Psoas muscle (tissue), 8 donors: ENCODE measurements around the gene NF1. TPM values are rescaled to one million over a fixed set of nuclear protein-coding genes. Genes with fewer than 3 reads are reported as not detected.

Experiments
- ATAC-seq, 4 donors: fragments of 200-7000 bp; cut with Tn5 transposase; one replicate each; pipeline ENCODE4 v1.9.1; 2020; ENCODE audit warnings: moderate library complexity in 3 of 4, mild to moderate bottlenecking in 2 of 4
- DNase-seq, 2 donors: peaks; one replicate each; pipeline ENCODE4 v3.0.0-alpha.2; 2020
- H3K27ac ChIP-seq: fragments of 200-600 bp; one replicate; pipeline ENCODE4 v1.8.0; 2022
- H3K27me3 ChIP-seq, 3 donors: fragments of 200-600 bp in 1 of 3; one replicate each; pipeline versions ENCODE4 v1.6.1 to v1.8.0; 2013 to 2022; ENCODE audit warnings: low read length in 2 of 3, mild to moderate bottlenecking in 2 of 3, moderate library complexity in 1 of 3; ENCODE audit not compliant: insufficient read depth in 3 of 3
- H3K36me3 ChIP-seq, 2 donors: fragments of 200-600 bp in 1 of 2; one replicate each; pipeline versions ENCODE4 v1.6.1 to v1.8.0; 2013 to 2022; ENCODE audit warnings: low read depth in 1 of 2, mild to moderate bottlenecking in 1 of 2, moderate library complexity in 1 of 2; ENCODE audit not compliant: insufficient read depth in 1 of 2
- H3K4me1 ChIP-seq: fragments of 200-600 bp; one replicate; pipeline ENCODE4 v1.8.0; 2022
- H3K4me3 ChIP-seq: fragments of 200-600 bp; one replicate; pipeline ENCODE4 v1.8.0; 2022; ENCODE audit warnings: mild to moderate bottlenecking
- H3K9me3 ChIP-seq: fragments of 200-600 bp; one replicate; pipeline ENCODE4 v1.8.0; 2022
- CTCF ChIP-seq: fragments of 200-600 bp; IDR thresholded peaks from one replicate; pipeline ENCODE4 v1.8.0; 2022; ENCODE audit warnings: antibody characterized with exemption
- WGBS, 3 donors: extraction: QIAGEN DNeasy Blood & Tissue Kit; methylation state at CpG; one replicate each; pipeline versions ENCODE4 v1.1.6 to v1.1.7; 2013; 5-methylcytosine and 5-hydroxymethylcytosine counted together
- intact Hi-C, 2 donors: fragments of 100-400 bp; cut with DNase I; formaldehyde crosslinking; loops; one replicate each; pipeline versions ENCODE4 v1.11.0 to v1.14.2; 2022
- polyA plus RNA-seq, 3 donors: library from polyadenylated mRNA; stranded (reverse); fragments of 200-250 nt; gene quantifications; one replicate each; pipeline ENCODE4 v1.2.3, GENCODE V29; 2013
- total RNA-seq, 4 donors: library from RNA; stranded (reverse); fragmentation: NEBNext Ultra II Directional in 2 of 4; extraction: Animal tissue kit (Norgen Biotek cat#: 25700) in 2 of 4; gene quantifications; one replicate each; pipeline versions ENCODE4 v1.2.1 to v1.2.4, GENCODE V29; 2021 to 2023
- donor health status: healthy with polysubstance abuse.
- donor health status: DM: no; HTN: no; CAD: no; lungs with moderate emphysema.
- donor health status: Bipolar disorder and iron deficiency.
- donor health status: healthy.
- donor health status: DM: yes; HTN: yes; CAD: no.
- donor health status: DM: no; HTN: no; CAD: no.
- donor health status: DM: no; HTN: no; CAD: no.
- donor health status: DM: yes; HTN: yes; CAD: no.

The NF1 gene
- total and polyA plus RNA-seq, 7 donors, result 3.5 to 35.5 (median 27.4) TPM

GRCh38 chr17:31386542-31387075, 291.8 kb downstream of the NF1 start:
- peaks cover 0 to 28% (median 14%) of the 10 kb centered on the region in 3 donors for H3K27me3 ChIP-seq
- H3K27ac ChIP-seq, result no peak overlapping the region
- no peak for DNase-seq
- intact Hi-C loops, result no loop called here
- H3K36me3 ChIP-seq, result no peaks in the 10 kb centered on the region
- TF ChIP-seq CTCF, result no peak
- no peaks in the 10 kb centered on the region for H3K9me3 ChIP-seq
- ATAC-seq, result no peak
- 51 to 80% (median 60%) methylated on average over 3 of the region's 3 CpGs for WGBS, 3 donors
- no peak overlapping the region for H3K4me3 ChIP-seq
- H3K4me1 ChIP-seq, result no peaks in the 10 kb centered on the region

- Histone ChIP-seq H3K27me3 (peaks cover 0 to 35% (median 17%) of the 10 kb centered on the region in 3 donors), H3K4me1 (no peaks in the 10 kb centered on the region), H3K36me3 (no peaks in the 10 kb centered on the region), H3K27ac (no peak overlapping the region), H3K4me3 (no peak overlapping the region), H3K9me3 (no peaks in the 10 kb centered on the region)
- DNase-seq, result no peak
- 84 to 87% (median 86%) methylated on average over 12 of the region's 12 CpGs for WGBS, 3 donors
- no peak for TF ChIP-seq CTCF
- intact Hi-C loops, result no loop called here
- no peak for ATAC-seq
These were observed 292.7 kb downstream of the NF1 start for GRCh38 chr17:31387438-31387837.

GRCh38 chr17:31388351-31388750, 293.6 kb downstream of the NF1 start:
- no peak for DNase-seq
- no peaks in the 10 kb centered on the region for H3K36me3 ChIP-seq
- H3K4me3 ChIP-seq, result no peak overlapping the region
- TF ChIP-seq CTCF, result no peak
- ATAC-seq, result no peak
- 69 to 81% (median 80%) methylated on average over 2 of the region's 2 CpGs for WGBS, 3 donors
- peaks cover 0 to 44% (median 17%) of the 10 kb centered on the region in 3 donors for H3K27me3 ChIP-seq
- no peaks in the 10 kb centered on the region for H3K4me1 ChIP-seq
- no peaks in the 10 kb centered on the region for H3K9me3 ChIP-seq
- intact Hi-C loops, result loop anchor here in 1 of 2 donors (2.0 kb wide), 1 partner anchor 136 kb away; no protein-coding TSS in a partner anchor
- no peak overlapping the region for H3K27ac ChIP-seq

GRCh38 chr17:31388770-31389656, 294.2 kb downstream of the NF1 start:
- Histone ChIP-seq H3K4me1 (no peaks in the 10 kb centered on the region), H3K9me3 (no peaks in the 10 kb centered on the region), H3K27ac (no peak overlapping the region), H3K4me3 (no peak overlapping the region), H3K36me3 (no peaks in the 10 kb centered on the region), H3K27me3 (peaks cover 0 to 51% (median 17%) of the 10 kb centered on the region in 3 donors)
- 49 to 51% (median 50%) methylated on average over 18 of the region's 18 CpGs for WGBS, 3 donors
- ATAC-seq, result peak in 2 of 4 donors; percentile 47 to 48
- DNase-seq, result no peak
- intact Hi-C loops, result loop anchor here in 1 of 2 donors (2.0 kb wide), 1 partner anchor 136 kb away; no protein-coding TSS in a partner anchor
- TF ChIP-seq CTCF, result peak; percentile 47
